OCI-LY7 (cell line): ENCODE data around the gene TRAF2.

Source experiments
- EZH2phosphoT487 ChIP-seq: fragments of 200-600 bp; sonication (generic); IDR thresholded peaks from 2 replicates; pipeline ENCODE4 v1.6.1; 2018; ENCODE audit warnings: low read depth, borderline replicate concordance, mild to moderate bottlenecking, mixed run types, antibody characterized with exemption, low read length, moderate library complexity, mixed read lengths
- TF ChIP-seq, protein P1 (sequence below): fragments of 200-600 bp; sonication (generic); conservative IDR thresholded peaks from 2 replicates; pipeline ENCODE4 v1.5.1; 2014; ENCODE audit warnings: mild to moderate bottlenecking, antibody characterized with exemption, low read length, moderate library complexity, mixed read lengths

DNA sequence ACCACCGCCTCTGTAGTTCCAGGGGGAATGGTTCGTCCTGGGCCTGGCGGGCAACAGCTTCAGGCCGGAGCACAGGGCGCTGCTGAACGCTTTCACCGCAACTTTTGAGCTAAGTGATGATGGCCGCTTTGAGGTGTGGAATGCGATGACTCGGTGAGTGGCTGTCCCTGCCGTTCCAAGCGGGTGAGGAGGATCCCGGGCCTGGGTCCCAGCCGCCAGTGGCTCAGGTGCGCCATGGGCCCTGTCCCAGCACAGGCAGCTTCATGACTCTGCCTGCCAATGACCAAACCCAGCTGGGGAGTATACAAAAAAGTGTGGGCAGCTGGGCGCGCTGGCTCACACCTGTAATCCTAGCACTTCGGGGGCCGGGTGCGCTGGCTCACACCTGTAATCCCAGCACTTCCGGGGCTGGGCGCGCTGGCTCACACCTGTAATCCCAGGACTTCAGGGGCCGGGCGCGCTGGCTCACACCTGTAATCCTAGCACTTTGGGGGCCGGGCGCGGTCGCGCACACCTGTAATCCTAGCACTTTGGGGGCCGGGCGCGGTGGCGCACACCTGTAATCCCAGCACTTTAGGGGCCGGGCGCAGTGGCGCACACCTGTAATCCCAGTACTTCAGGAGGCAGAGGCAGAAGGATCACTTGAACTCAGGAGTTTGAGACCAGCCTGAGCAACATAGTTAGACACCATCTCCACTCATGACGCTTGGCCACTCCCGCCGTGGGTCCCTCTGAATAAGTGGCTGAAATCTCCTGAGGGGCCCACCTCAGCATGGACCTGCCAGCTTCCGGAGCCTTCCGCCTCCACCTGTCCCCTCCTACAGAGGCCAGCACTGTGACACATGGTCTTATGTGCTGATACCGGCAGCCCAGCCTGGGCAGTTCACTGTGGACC, 66.8 kb downstream of the TRAF2 start:
- TF ChIP-seq, protein P1, sequence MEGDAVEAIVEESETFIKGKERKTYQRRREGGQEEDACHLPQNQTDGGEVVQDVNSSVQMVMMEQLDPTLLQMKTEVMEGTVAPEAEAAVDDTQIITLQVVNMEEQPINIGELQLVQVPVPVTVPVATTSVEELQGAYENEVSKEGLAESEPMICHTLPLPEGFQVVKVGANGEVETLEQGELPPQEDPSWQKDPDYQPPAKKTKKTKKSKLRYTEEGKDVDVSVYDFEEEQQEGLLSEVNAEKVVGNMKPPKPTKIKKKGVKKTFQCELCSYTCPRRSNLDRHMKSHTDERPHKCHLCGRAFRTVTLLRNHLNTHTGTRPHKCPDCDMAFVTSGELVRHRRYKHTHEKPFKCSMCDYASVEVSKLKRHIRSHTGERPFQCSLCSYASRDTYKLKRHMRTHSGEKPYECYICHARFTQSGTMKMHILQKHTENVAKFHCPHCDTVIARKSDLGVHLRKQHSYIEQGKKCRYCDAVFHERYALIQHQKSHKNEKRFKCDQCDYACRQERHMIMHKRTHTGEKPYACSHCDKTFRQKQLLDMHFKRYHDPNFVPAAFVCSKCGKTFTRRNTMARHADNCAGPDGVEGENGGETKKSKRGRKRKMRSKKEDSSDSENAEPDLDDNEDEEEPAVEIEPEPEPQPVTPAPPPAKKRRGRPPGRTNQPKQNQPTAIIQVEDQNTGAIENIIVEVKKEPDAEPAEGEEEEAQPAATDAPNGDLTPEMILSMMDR: no peak
- TF ChIP-seq EZH2phosphoT487: no peak
